Fibroblast of skin of right quadriceps (primary cell): Measurements from ENCODE around the gene CD180.
A peak's percentile ranks its signal among the peaks of the same experiment; 100 is the strongest.

ENCODE experiments used
- DNase-seq: peaks from one replicate; pipeline ENCODE4 v3.0.0-alpha.2; 2013

The CD180 gene

GRCh38 chr5:67196537-67197059 lies at the start of gene CD180:
TSS of gene CD180 (minus strand) at chr5:67196799. CDS start at chr5:67196641, 158 bp downstream.
- DNase-seq = no peak

- peak; percentile 66 for DNase-seq
These were observed 49.5 kb upstream of the CD180 start for GRCh38 chr5:67246108-67246507.

GRCh38 chr5:67245259-67245846 lies 48.8 kb upstream of the CD180 start:
- DNase-seq = no peak

- DNase-seq = peak; percentile 26
These were observed 47.8 kb upstream of the CD180 start for GRCh38 chr5:67244345-67244793.

- no peak for DNase-seq
These were observed 47.3 kb upstream of the CD180 start for GRCh38 chr5:67243944-67244343.

GRCh38 chr5:67243349-67243748 lies 46.8 kb upstream of the CD180 start:
- DNase-seq = no peak

GRCh38 chr5:67241326-67241725 lies 44.7 kb upstream of the CD180 start:
- no peak for DNase-seq

- peak; percentile 33 for DNase-seq
These were observed 44.2 kb upstream of the CD180 start for GRCh38 chr5:67240846-67241245.

GRCh38 chr5:67240065-67240464 lies 43.5 kb upstream of the CD180 start:
- DNase-seq = no peak

- DNase-seq = peak; percentile 46
These were observed 41.6 kb upstream of the CD180 start for GRCh38 chr5:67238191-67238590.

- DNase-seq = no peak
These were observed 39.0 kb upstream of the CD180 start for GRCh38 chr5:67235399-67236110.

- peak; percentile 94 for DNase-seq
These were observed 38.1 kb upstream of the CD180 start for GRCh38 chr5:67234671-67235176.

- no peak for DNase-seq
These were observed 36.5 kb upstream of the CD180 start for GRCh38 chr5:67233075-67233474.

- DNase-seq = no peak
These were observed 26.6 kb upstream of the CD180 start for GRCh38 chr5:67223211-67223610.

- no peak for DNase-seq
These were observed 25.8 kb upstream of the CD180 start for GRCh38 chr5:67222243-67223025.

- no peak for DNase-seq
These were observed 25.1 kb upstream of the CD180 start for GRCh38 chr5:67221487-67222242.

GRCh38 chr5:67216564-67216963 lies 20.0 kb upstream of the CD180 start:
- no peak for DNase-seq

- no peak for DNase-seq
These were observed 19.2 kb upstream of the CD180 start for GRCh38 chr5:67215519-67216471.

- DNase-seq = no peak
These were observed 18.3 kb upstream of the CD180 start for GRCh38 chr5:67214707-67215447.

GRCh38 chr5:67214036-67214435 lies 17.4 kb upstream of the CD180 start:
- DNase-seq = no peak

- peak; percentile 76 for DNase-seq
These were observed 15.3 kb upstream of the CD180 start for GRCh38 chr5:67211926-67212325.
